COLO829 (cell line): ENCODE results near the gene B4GALT5.
A peak's percentile ranks its signal among the peaks of the same experiment; 100 is the strongest.

ENCODE experiments used
- DNase-seq: peaks from one replicate; pipeline ENCODE4 v3.0.0; 2012; ENCODE audit warnings: low spot score

The B4GALT5 gene

DNA sequence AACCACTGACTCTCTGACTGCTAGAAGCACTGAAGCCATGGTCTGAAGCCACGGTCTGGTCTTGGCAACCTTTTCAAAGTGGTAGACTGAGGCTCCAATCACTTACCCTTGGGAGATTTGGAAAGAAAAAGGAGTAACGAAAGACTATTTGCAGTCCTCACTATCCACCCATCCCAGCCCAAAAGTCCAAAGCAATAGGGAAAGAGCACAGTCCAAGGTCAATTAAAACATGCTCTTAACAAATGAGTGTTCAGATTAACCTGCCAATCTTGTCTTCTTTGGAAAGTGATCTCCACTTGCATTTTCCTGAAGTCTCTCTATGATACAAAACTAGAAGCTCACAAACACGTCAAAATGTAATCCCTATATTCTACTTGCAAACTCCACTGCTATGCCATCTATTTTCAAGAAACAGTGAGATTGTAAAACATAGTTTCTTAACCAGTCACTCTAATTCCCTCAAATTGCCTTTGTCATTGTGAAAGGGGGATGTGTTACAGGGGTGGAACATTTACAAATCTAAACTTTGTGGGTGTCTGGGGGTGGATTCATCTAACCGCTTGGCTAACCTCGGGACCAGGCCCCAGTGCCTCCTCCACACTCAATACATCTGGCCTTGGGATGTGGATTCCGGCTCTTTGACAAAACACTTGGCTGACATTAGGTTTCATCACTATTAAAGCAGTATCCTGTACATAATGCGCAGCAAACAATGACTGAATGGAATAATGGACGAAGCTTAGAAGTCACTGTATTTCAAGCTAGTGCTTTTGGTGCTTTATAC, 56.4 kb downstream of the B4GALT5 start:
- DNase-seq = no peak

DNA sequence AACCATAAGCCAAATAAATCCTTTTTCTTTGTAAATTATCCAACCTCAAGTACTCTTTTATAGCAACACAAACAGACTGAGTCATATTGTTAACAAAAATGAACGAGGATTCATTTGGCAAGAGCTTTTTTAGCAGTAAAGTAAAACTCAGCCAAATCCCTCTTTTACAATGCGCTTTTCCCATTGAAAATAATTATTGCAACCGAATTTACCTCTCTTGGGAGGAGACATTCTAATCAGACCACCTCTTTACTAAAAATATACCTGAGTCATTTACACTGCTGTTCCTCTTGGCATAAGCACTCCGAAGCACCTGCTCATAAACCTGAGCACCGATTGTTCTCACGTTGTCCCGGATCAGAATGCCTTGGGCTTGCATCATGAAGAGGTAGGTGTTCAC, 57.4 kb downstream of the B4GALT5 start:
- DNase-seq = no peak

DNA sequence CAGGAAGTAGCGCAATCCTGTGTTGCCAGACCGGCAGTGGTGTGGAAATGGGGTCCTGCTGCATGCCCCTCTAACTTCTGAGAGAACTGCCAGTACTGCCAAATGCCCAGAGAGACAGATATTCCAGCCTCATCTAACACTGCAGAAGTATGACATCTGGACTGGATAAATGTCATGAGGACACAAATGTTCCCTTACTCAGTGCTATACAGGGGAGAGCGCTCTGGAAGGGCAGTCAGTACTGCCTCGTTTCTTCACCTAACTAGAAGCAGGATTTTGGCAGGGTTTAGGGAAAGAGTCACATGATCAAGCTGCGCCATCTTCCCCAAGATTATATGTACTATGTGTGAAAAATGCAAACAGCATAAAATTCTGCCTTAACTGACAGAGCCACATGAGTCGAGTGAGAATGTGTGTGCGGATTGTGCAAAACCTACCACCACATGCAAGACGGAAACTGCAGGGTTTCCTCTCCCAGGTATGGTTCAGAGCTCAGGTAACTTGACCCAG, 59.7 kb downstream of the B4GALT5 start:
- DNase-seq = no peak

DNA sequence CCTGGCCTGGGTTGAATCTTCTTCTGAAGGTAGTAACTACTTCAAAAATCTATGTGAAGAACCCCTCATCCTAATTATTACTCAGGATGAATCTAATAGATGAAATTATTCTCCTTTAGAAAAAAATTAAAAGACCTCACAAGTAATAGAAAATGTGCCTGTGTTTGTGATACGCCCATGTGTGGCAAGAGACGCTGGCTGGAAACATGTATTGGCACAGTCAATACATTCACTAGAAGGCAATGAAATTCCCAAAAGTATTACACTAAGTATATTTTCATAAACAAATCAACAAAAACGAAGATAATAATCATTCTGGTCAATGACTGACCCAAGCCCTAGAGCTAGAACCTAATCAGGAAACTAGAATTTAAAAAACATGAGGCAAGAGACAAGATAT, 64.0 kb downstream of the B4GALT5 start:
- no peak for DNase-seq

DNA sequence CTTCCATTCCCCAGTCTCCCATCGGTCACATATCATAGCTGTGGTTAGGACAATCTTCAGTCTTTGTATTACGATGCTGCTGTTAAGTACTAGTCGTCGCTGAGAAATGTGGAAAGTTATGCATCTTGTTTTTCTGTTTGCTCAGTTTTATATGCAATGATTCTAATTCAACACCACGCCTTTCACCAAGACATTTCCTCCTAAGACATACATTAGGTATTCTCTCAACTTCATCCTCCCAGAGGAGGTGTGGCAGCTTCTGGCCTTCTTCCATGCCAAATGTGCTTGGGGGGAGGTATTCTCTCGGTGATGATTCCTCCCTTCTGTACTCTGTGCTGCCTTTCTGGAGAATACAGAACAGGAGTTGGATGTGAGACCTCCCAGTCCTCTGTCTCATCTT, 66.1 kb downstream of the B4GALT5 start:
- no peak for DNase-seq

DNA sequence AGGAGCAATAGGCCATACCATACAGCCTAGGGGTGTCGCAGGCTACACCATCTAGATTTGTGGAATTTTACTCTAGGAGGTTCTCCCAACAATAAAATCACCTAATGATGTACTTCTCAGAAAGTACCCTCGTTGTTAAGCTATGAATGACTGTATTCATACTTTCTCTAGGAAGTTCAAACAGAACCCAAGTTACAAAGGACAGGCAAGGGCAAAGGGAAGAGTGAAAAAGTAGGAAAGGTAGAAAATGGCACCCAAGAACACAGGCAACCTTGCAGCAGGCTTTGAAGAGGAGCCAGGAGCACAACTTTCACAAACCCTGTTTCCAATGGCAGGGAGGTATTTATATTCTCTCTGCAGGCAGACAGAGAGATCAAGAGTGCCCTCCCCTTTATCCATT, 67.2 kb downstream of the B4GALT5 start:
- DNase-seq = no peak

DNA sequence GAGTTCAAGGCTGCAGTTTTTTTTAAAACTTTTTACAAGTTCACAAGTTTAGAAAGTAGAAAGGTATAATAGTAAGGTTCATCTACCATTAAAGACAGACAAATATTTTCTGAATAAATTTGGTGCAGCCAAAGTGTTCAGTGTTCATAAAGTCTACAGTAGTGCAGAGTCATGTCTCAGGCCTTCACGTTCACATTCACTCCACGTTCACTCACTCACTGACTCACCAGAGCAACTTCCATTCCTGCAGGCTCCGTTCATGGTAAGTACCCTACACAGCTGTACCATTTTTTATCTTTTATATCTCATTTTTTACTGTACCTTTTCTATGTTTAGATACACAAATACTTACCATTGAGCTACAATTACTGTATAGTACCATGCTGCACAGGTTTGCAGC, 67.6 kb downstream of the B4GALT5 start:
- DNase-seq = no peak

DNA sequence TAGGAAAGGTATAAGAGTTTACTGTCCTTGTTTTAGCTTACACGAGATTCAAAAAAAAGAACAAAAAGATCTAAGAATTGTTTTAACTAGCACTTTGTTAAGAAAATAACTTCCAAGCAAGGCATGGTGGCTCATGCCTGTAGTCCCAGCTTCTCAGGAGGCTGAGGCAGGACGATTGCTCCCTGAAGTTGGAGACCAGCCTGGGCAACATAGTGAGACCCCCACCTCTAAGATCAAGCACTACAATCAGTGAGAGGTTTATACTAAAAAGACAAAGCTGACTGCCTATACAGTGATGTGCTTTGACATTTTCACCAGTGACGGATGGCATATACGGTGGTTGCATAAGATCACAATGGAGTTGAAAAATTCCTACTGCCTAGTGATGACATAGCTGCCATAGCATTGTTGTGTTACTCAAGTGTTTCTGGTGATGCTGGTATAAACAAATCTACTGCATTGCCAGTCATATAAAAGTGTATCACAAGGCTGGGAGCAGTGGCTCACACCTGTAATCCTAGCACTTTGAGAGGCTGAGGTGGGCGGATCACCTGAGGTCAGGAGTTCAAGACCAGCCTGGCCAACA, 68.6 kb downstream of the B4GALT5 start:
- no peak for DNase-seq

DNA sequence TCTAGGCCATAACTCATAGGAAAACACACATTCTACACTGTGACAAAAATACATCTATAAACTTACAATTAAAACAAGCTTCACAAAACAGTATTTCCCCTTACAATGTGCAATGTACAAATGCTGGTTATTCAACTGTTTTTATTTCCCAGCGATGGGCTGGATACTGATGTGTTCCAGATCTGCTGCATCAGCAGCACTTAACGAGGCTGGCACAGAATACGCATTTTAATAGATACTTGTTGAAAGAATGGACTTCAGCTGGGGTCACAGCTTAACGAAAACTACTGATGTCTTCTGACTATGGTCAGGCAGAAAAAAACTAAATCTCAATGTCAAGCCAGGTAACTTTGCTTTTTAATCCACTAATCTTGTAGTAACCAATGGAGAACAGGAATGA, 70.9 kb downstream of the B4GALT5 start:
- no peak for DNase-seq

DNA sequence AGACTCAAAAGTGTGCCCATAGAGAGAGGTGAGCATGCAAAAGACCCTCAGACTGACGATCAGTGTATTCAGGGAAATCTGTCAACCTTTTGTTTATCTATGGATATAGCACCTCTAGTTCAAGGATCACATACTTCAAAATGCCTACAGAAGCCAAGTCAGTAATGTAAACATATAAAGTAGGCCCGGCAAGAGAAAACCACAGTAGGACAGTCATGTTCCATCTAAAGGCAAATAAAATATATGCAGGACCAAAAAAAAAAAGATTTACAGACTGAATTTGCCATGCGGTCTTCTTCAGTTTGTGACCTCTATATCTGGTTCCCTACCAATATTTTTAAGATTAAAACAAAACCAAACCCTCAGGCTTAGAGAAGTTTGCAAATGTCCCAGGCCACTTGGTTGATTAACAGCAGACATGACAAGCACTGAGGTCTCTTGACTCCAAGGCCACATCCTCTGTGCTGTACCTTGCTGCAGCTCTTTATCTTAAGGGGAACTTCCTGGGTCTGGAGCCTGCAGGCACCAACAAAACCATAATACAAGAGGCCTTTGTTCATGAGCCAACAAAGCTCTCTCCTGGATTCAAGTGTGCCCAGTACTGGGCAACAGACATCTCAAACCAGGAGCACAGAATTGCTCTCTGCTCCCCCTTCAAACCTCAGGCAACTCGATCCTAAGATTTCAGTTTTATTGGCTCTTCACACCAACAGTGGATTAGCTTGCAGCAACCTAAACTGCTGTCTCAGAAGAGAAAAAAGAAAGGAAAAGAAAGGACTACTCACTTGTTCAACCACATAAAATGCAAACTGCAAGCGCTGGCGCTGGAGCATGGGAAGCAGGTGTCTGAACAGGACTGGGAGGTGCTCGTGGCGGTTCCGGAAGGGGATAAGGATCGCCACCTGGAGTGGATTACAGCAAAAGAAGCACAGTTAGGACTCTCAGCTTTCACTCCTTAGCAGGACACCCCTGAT, 71.7 kb downstream of the B4GALT5 start:
- DNase-seq = peak; percentile 78

DNA sequence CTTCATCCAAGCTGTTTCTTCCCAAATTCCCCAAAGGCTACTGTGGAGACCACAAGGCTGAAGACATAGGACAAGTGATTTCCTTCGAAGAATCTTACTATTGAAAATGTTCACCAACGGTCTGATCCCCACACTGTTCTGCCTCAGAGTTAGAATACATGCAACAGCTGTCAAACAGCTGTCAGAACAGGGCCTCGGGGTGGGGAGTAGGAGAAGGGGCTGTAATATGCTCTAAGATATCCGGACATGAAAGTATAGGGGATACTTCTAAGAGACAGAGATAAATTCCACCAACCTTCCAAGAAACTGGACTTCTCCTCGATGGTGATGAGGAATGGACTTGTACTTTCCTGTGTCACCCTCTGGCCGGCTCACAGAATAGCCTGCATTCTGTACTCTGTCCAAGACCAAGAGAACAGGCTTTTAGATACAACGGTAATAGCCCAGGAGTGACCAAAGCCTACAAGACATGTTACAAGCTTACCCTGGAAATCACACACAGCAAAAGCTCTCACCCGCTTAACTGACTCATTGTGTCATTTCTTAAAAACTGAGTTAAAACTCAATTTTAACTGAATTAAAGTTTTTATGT, 76.5 kb downstream of the B4GALT5 start:
- DNase-seq = no peak

DNA sequence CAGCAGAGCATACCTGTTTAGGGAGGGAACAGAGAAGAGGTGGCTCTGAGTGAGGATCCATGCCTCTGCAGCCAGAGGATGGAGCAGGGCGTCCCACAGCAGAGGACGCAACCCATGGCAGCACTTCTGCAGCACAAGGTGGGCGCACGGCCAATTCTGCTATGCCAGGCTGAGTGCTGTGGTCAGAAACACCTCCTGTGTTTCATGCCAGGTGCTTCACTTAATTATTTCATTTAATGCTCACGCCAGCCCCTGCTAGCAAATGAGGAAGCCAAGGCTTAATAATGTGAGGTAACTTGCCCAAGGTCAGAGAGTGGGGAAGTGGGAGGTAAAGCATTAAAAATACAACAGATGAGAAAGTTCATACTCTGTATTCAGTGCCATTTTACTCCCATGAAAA, 77.2 kb downstream of the B4GALT5 start:
- no peak for DNase-seq

DNA sequence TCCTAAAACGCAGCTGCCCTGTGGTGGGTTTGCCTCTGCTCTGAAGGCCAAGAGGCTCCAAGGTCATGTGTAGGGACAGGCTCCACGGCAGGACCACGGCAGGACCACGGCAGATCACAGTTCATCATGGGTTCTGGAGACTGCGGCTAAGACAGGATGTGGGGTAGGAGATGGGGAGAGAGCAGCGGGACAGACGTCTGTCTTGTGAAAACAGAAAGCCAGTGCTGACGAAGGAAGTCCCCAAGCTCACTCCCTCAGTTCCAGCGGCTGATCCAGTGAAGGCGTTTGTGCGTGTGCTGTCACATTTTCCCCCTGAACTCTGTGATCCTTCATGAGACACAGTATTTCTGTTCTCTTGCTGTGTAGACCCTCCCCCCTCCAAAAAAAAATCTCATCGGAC, 77.8 kb downstream of the B4GALT5 start:
- no peak for DNase-seq

DNA sequence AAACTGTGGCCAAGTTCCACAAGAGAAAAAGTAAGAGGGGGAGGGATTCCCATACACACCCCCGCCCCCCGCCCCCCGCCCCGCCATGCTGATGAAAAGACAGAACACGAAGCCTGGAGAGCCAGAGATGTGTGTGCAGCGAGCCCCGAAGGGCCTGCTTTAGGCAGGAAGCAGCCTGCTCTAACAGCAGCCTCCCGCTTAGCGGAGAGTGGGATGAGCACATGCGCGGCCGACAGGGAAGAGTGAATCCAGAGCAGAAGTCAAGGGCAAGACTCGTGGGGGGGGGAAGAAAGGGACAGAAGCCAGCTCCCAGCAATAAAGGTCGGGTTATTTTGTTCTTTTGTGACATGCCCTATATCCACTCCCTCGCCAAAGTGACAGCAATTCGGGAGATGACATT, 78.5 kb downstream of the B4GALT5 start:
- DNase-seq = no peak

DNA sequence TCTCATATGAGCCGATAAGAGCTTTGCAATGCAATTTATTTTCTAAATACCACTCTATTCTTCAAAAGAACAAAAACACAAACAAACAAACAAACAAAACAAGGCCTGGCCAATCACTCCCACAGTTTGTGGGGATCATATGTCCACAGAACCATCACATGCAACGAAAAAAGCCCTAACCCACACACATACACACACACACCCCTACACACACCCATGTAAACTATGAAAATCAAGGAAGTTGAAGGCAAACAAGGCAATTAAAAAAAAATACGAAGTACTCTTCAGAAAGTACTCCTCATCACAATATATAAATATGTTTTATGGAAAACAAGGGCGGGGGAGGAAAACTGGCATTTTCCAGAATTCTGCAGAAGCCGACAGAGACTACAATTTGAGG, 79.6 kb downstream of the B4GALT5 start:
- no peak for DNase-seq

DNA sequence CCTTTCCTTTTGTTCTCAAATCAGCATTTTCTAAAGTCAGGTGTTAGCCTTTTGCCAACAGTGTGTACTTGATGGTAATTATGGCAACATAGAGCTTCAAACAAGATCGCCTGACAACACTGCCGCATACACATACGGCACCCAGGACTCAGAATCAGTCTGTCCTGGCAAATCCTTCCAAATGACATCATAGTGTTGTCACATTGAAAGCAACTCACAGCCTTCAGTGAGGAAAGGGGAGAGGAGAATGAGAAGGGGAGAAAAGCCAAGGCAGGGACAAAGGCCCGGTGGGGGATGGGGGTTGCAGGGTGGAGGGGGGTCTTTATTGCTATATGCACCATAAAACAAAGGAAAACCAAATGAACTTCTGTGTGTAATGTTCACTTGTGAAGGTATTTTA, 80.0 kb downstream of the B4GALT5 start:
- no peak for DNase-seq

DNA sequence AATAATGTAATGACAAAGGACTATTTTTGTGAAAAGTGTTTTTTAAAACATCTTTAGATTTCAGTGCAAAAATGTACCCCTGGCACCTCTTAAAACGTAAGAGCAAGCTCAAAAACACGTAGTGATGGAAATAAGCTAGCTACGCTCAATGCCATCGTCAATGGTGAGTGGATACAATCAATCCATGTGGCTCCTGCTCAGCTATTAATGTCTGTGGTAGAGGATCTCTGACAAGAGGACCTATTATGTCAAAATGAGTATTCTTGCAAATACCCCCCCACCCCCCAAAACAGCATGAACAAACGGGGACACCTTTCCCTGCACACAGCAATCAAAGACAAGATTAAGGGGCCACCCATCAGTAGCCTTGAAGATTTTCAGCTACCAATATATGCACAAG, 80.7 kb downstream of the B4GALT5 start:
- DNase-seq = no peak

DNA sequence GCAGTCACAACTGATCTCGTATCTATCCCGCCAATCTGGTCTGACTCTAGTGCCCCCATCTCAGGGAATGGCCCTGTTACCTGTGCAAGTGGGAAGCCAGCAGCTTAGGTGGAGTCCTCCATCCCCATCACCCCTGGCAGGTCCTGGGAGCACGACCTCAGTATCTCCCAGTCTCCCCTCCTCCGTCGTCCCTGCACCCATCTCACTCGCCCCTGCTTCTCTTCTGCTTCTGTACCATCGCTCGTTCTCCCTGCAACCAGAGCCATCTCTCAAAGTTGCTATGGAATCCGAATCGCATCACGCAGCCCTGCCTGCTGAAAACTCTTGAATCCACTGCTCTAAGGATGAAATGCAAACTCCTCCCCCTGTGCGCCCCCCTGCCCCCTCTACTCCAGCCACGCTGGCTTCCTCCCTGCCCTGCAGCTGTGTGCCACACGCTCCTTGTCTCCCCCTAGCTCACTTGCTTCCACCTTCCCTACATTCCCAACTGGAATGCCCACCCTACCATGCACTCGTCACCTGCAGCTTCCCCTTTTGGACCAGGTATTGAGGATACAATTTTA, 81.7 kb downstream of the B4GALT5 start:
- DNase-seq = no peak

DNA sequence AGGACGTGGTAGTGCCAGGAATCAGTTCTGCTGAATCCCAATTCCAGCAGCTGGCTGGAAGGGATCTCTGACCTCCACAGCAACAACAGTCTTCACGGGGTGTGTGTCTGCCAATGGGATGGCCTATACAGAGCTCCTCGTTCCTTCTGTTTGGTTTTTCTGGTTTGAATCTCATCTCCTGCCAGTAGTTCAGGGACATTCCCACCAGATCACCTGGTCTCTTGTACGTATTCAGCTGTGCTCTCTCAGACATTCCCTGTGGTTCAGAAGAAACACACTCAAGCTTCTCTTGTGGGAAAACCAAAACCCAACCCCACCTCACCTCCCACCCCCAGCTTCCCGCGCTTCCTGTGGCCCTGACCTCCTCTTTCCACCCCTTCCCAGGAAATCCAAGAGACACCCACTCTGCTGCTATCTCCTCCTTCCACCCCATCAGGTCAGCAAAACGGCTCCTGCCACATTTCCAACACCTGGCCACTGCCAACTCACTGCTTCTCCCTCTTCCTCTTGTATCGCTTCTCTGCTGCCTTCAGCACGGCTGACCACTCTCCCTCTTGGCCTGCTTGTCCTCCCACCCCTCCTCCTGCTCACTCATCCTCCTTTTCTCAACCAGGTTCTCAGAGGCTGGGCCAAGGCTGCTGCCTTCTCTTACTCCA, 82.5 kb downstream of the B4GALT5 start:
- DNase-seq = no peak

DNA sequence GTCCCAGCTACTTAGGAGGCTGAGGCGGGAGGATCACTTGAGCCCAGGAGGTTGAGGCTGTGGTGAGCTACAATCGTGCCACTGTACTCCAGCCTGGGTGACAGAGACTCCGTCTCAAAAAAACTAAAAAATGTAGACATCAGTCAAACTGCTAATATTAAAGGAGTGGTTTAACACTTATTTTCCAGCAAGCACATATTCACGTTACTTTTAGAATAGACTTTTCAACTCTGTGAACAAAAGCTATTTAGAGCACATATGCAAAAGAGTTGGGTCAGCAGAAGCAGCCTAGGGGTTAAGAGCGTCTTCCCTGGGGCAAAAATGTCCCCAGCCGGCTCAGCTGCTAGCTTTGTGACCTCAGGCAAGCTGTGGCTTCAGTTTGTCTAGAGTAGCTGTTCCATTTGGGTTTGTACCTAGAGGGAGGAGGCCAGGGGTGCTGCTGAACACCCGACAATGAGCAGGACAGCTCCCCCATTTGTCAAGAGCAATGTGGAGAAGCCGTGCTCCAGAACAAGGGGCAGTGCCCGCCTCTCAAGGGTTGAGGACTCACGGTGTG, 83.2 kb downstream of the B4GALT5 start:
- no peak for DNase-seq

DNA sequence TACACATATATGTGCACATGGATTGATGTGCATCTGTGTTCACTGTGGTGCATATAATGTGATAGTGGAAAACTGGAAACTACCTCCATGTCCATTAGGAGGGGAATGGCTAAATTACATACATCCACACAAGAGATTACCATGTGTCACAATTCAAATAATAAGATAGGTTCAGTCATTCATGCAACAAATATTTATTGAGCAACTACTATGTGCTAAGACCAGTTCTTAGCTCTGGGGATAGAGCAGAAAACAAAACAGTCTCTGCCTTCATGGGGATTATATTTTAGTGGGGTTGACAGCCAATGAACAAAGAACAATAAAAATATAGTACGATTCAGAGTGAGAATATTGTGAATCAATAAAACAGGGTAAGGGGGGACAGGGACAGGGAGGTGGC, 84.1 kb downstream of the B4GALT5 start:
- DNase-seq = no peak
